Germinal center (tissue), 1 donor: ENCODE results near the gene TNFSF11.
A peak's percentile ranks its signal among the peaks of the same experiment; 100 is the strongest.

Source experiments
- DNase-seq: peaks from one replicate; pipeline ENCODE4 v3.0.0; 2012; ENCODE audit warnings: mixed read lengths, low spot score

Gene TNFSF11

GRCh38 chr13:42611086-42611779 lies 37.3 kb downstream of the TNFSF11 start:
- no peak for DNase-seq

GRCh38 chr13:42612021-42612765 lies 38.2 kb downstream of the TNFSF11 start:
- no peak for DNase-seq

- DNase-seq: peak; percentile 31
Measured at GRCh38 chr13:42614436-42615035, 40.6 kb downstream of the TNFSF11 start.

- DNase-seq: no peak
Measured at GRCh38 chr13:42615691-42616090, 41.7 kb downstream of the TNFSF11 start.

GRCh38 chr13:42617221-42617620 lies 43.3 kb downstream of the TNFSF11 start:
- DNase-seq: no peak

- DNase-seq: no peak
Measured at GRCh38 chr13:42623916-42624315, 50.0 kb downstream of the TNFSF11 start.

GRCh38 chr13:42625611-42626010 lies 51.7 kb downstream of the TNFSF11 start:
- no peak for DNase-seq

- DNase-seq: no peak
Measured at GRCh38 chr13:42626176-42626860, 52.4 kb downstream of the TNFSF11 start.

GRCh38 chr13:42628666-42629065 lies 54.7 kb downstream of the TNFSF11 start:
- no peak for DNase-seq

GRCh38 chr13:42631181-42631580 lies 57.2 kb downstream of the TNFSF11 start:
- no peak for DNase-seq

GRCh38 chr13:42633495-42633894 lies 59.5 kb downstream of the TNFSF11 start:
- DNase-seq: no peak

- no peak for DNase-seq
Measured at GRCh38 chr13:42638101-42638500, 64.1 kb downstream of the TNFSF11 start.

- no peak for DNase-seq
Measured at GRCh38 chr13:42638886-42639285, 64.9 kb downstream of the TNFSF11 start.

- no peak for DNase-seq
Measured at GRCh38 chr13:42643076-42643475, 69.1 kb downstream of the TNFSF11 start.

- DNase-seq: no peak
Measured at GRCh38 chr13:42644841-42645240, 70.9 kb downstream of the TNFSF11 start.

- no peak for DNase-seq
Measured at GRCh38 chr13:42645717-42646116, 71.8 kb downstream of the TNFSF11 start.

- DNase-seq: no peak
Measured at GRCh38 chr13:42649141-42649540, 75.2 kb downstream of the TNFSF11 start.

GRCh38 chr13:42649831-42650230 lies 75.9 kb downstream of the TNFSF11 start:
- no peak for DNase-seq

- DNase-seq: no peak
Measured at GRCh38 chr13:42650506-42650905, 76.6 kb downstream of the TNFSF11 start.

- no peak for DNase-seq
Measured at GRCh38 chr13:42651936-42652641, 78.1 kb downstream of the TNFSF11 start.

GRCh38 chr13:42652642-42653415 lies 78.9 kb downstream of the TNFSF11 start:
- DNase-seq: no peak
